ENCODE results near the gene GGA3.

GGA3 gene

GRCh38 chr17:75194879-75195278 lies 66.5 kb downstream of the GGA3 start:
- TF ChIP-seq CTCF (IDR thresholded peaks at IDR 0.05) = no peak
- Histone ChIP-seq H3K27ac (no peak overlapping the region), H3K36me3 (no peaks in the 10 kb centered on the region), H3K27me3 (no peaks in the 10 kb centered on the region), H3K4me3 (ENCODE audit: low read depth in 1 of 2, low read length in 1 of 2) (no peak overlapping the region), H3K9me3 (no peaks in the 10 kb centered on the region), H3K4me1 (ENCODE audit: control insufficient read depth in 1 of 2, insufficient read depth in 1 of 2, low read depth in 1 of 2, low read length in 1 of 2) (no peaks in the 10 kb centered on the region)

- Histone ChIP-seq H3K9me3 (no peaks in the 10 kb centered on the region), H3K36me3 (no peaks in the 10 kb centered on the region), H3K27me3 (no peaks in the 10 kb centered on the region), H3K4me3 (ENCODE audit: low read depth in 1 of 2, low read length in 1 of 2) (no peak overlapping the region), H3K4me1 (ENCODE audit: control insufficient read depth in 1 of 2, insufficient read depth in 1 of 2, low read depth in 1 of 2, low read length in 1 of 2) (no peaks in the 10 kb centered on the region), H3K27ac (no peak overlapping the region)
- no peak for TF ChIP-seq CTCF (IDR thresholded peaks at IDR 0.05)
Observed at GRCh38 chr17:75191584-75191983, 69.8 kb downstream of the GGA3 start.

DNA sequence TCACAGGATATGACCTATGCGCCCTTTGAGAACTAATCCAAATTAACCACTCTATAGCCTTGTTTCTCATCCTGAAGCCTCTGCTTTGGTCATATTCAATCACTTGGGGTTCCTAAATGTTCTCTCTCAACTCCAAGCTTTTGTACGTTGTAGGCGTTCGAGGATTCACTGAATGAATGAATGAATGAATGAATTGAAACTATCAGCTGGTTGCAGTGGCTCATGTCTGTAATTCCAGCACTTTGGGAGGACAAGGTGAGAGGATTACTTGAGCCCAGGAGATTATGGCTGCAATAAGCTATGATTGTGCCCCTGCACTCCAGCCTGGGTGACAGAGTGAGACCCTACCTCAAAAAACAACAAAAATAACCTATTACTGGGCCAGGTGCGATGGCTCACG lies 72.8 kb downstream of the GGA3 start:
- no peaks in the 10 kb centered on the region for H3K36me3 ChIP-seq
- H3K4me3 ChIP-seq (ENCODE audit: low read depth in 1 of 2, low read length in 1 of 2) = no peak overlapping the region
- TF ChIP-seq CTCF (IDR thresholded peaks at IDR 0.05) = no peak

More for the DNA sequence above, 72.8 kb downstream of the GGA3 start:
- peaks cover under 1 to 3% of the 10 kb centered on the region in 2 experiments for H3K4me1 ChIP-seq (ENCODE audit: control insufficient read depth in 1 of 2, insufficient read depth in 1 of 2, low read depth in 1 of 2, low read length in 1 of 2)
- no peaks in the 10 kb centered on the region for H3K9me3 ChIP-seq
- H3K27ac ChIP-seq = no peak overlapping the region
- no peaks in the 10 kb centered on the region for H3K27me3 ChIP-seq
